HepG2 (cell line): Measurements from ENCODE around the gene MTIF2. TPM values are rescaled to one million over a fixed set of nuclear protein-coding genes. Genes with fewer than 3 reads are reported as not detected.

Experiments used
- ATRX ChIP-seq: sonication (generic); formaldehyde crosslinking; IDR thresholded peaks from 2 replicates; pipeline ENCODE4 v1.4.0; 2020; ENCODE audit warnings: missing genetic modification reagents, borderline replicate concordance
- BCLAF1 ChIP-seq: fragments of 450-650 bp; IDR thresholded peaks from 2 replicates; pipeline ENCODE4 v1.6.1; 2017; ENCODE audit warnings: mild to moderate bottlenecking
- CREB1 ChIP-seq, 2 experiments: fragments of 450-650 bp in 1 of 2; IDR thresholded peaks; 2 replicates each; pipeline ENCODE4 v1.6.1; 2016 to 2017; ENCODE audit warnings: control low read depth in 1 of 2, mild to moderate bottlenecking in 1 of 2, missing compliant biosample characterization in 1 of 2, missing genetic modification characterization in 1 of 2
- DMTF1 ChIP-seq: sonication (generic); formaldehyde crosslinking; IDR thresholded peaks from 2 replicates; pipeline ENCODE4 v1.4.0; 2020; ENCODE audit warnings: mild to moderate bottlenecking, missing genetic modification reagents
- EEA1 ChIP-seq: sonication (generic); formaldehyde crosslinking; IDR thresholded peaks from 2 replicates; pipeline ENCODE4 v1.5.1; 2020; ENCODE audit warnings: mild to moderate bottlenecking, missing genetic modification reagents, borderline replicate concordance
- GTF2F1 ChIP-seq: fragments of 150-350 bp; IDR thresholded peaks from 2 replicates; pipeline ENCODE4 v1.6.1; 2014; ENCODE audit warnings: low read length
- IRX3 ChIP-seq: sonication (generic); formaldehyde crosslinking; IDR thresholded peaks from 2 replicates; pipeline ENCODE4 v1.8.1; 2023; ENCODE audit warnings: mild to moderate bottlenecking, low read depth, missing genetic modification reagents, borderline replicate concordance
- NFE2L1 ChIP-seq: sonication (generic); formaldehyde crosslinking; IDR thresholded peaks from 2 replicates; pipeline ENCODE4 v1.4.0; 2020; ENCODE audit warnings: missing genetic modification reagents, mild to moderate bottlenecking, borderline replicate concordance
- SALL2 ChIP-seq: sonication (generic); formaldehyde crosslinking; IDR thresholded peaks from 2 replicates; pipeline ENCODE4 v1.8.1; 2023; ENCODE audit warnings: mild to moderate bottlenecking, missing genetic modification reagents, inconsistent platforms
- SP2 ChIP-seq: sonication (generic); formaldehyde crosslinking; IDR thresholded peaks from 2 replicates; pipeline ENCODE4 v1.5.1; 2020; ENCODE audit warnings: mild to moderate bottlenecking, missing genetic modification reagents
- TFDP1 ChIP-seq: IDR thresholded peaks from 2 replicates; pipeline ENCODE4 v1.6.1; 2016; ENCODE audit warnings: missing compliant biosample characterization, missing genetic modification reagents, borderline replicate concordance
- ZNF12 ChIP-seq: sonication (generic); formaldehyde crosslinking; IDR thresholded peaks from 2 replicates; pipeline ENCODE4 v1.5.0; 2020; ENCODE audit warnings: missing genetic modification reagents
- ZNF232 ChIP-seq: sonication (generic); formaldehyde crosslinking; IDR thresholded peaks from 2 replicates; pipeline ENCODE4 v1.4.0; 2020; ENCODE audit warnings: missing genetic modification reagents, borderline replicate concordance
- ZNF460 ChIP-seq: sonication (generic); formaldehyde crosslinking; IDR thresholded peaks from 2 replicates; pipeline ENCODE4 v1.5.1; 2020; ENCODE audit warnings: missing genetic modification reagents, mild to moderate bottlenecking, borderline replicate concordance
- ZNF704 ChIP-seq: sonication (generic); formaldehyde crosslinking; IDR thresholded peaks from 2 replicates; pipeline ENCODE4 v1.8.1; 2023; ENCODE audit warnings: mild to moderate bottlenecking, inconsistent platforms, moderate library complexity, missing genetic modification reagents, borderline replicate concordance
- ZNF770 ChIP-seq: sonication (generic); formaldehyde crosslinking; IDR thresholded peaks from 2 replicates; pipeline ENCODE4 v1.5.0; 2020; ENCODE audit warnings: mild to moderate bottlenecking, missing genetic modification reagents
- ZNF784 ChIP-seq: sonication (generic); formaldehyde crosslinking; IDR thresholded peaks from 2 replicates; pipeline ENCODE4 v1.5.1; 2020; ENCODE audit warnings: missing genetic modification reagents, mild to moderate bottlenecking, borderline replicate concordance
- polyA plus RNA-seq, 8 experiments: library from polyadenylated mRNA; depleted of rRNA in 3 of 8; stranded (reverse) in 7 of 8; unstranded in 1 of 8; fragments of >200 nt; fragmentation: Illumina TruSeq in 4 of 8; extraction: Trizol in 4 of 8; gene quantifications; 2 replicates each; pipeline versions ENCODE4 v1.2.1 to v1.2.3, GENCODE V29; 2011 to 2016; ENCODE audit warnings: low read depth in 4 of 8, missing spikeins in 1 of 8, mixed read lengths in 1 of 8; ENCODE audit not compliant: insufficient read depth in 1 of 8
- total RNA-seq, 5 experiments: library from RNA; depleted of rRNA; stranded (reverse); fragments of >200 nt; fragmentation: Illumina TruSeq; extraction: Trizol; gene quantifications; 2 replicates each; pipeline ENCODE4 v1.2.3, GENCODE V29; 2016; ENCODE audit warnings: low read depth in 1 of 5

Gene MTIF2
- total and polyA plus RNA-seq, 2 of the 13 experiments (the other 11 are each of a cell fraction or from before 2014, with no cell fraction given), result 32.1 to 92.1 TPM

GRCh38 chr2:55268907-55269644, at the start of gene MTIF2 (continued):
- peak; percentile 73; the same call in 1 of the 2 replicates for TF ChIP-seq TFDP1 (CRISPR knock-in tag)
- TF ChIP-seq CREB1 (IDR thresholded peaks at IDR 0.05), result peak; percentile 69
- TF ChIP-seq CREB1 (CRISPR knock-in tag; IDR thresholded peaks at IDR 0.05), result peak; percentile 88
- TF ChIP-seq DMTF1, result no peak
- TF ChIP-seq ZNF784 (CRISPR knock-in tag), result peak; percentile 100
- TF ChIP-seq EEA1 (CRISPR knock-in tag), result 0 out of 2 replicates have a peak, but pooled peaks have one; percentile 62
- TF ChIP-seq IRX3 (CRISPR knock-in tag), result peak; percentile 78; the same call in 1 of the 2 replicates
- TF ChIP-seq ZNF460 (CRISPR knock-in tag), result peak; percentile 81; the same call in 1 of the 2 replicates
- TF ChIP-seq BCLAF1, result no peak
- no peak; the same call in 1 of the 2 replicates for TF ChIP-seq ATRX
- peak; percentile 81 for TF ChIP-seq ZNF232 (CRISPR knock-in tag)
- no peak; the same call in 1 of the 2 replicates for TF ChIP-seq ZNF12 (CRISPR knock-in tag)
- peak; percentile 99 for TF ChIP-seq ZNF770 (CRISPR knock-in tag)
- TF ChIP-seq ZNF704 (CRISPR knock-in tag), result peak; percentile 80
- peak; percentile 96 for TF ChIP-seq SALL2 (CRISPR knock-in tag)
- TF ChIP-seq SP2 (CRISPR knock-in tag), result peak; percentile 74
- TF ChIP-seq GTF2F1, result peak; percentile 20; the same call in 1 of the 2 replicates
- no peak for TF ChIP-seq NFE2L1 (CRISPR knock-in tag)
